Measurements from ENCODE around the gene DLL1. TPM values are rescaled to one million over a fixed set of nuclear protein-coding genes. Genes with fewer than 3 reads are reported as not detected.

DLL1 gene
- total RNA-seq, 2 donors from 2014 or later, result 6.0 to 13.2 TPM

DNA sequence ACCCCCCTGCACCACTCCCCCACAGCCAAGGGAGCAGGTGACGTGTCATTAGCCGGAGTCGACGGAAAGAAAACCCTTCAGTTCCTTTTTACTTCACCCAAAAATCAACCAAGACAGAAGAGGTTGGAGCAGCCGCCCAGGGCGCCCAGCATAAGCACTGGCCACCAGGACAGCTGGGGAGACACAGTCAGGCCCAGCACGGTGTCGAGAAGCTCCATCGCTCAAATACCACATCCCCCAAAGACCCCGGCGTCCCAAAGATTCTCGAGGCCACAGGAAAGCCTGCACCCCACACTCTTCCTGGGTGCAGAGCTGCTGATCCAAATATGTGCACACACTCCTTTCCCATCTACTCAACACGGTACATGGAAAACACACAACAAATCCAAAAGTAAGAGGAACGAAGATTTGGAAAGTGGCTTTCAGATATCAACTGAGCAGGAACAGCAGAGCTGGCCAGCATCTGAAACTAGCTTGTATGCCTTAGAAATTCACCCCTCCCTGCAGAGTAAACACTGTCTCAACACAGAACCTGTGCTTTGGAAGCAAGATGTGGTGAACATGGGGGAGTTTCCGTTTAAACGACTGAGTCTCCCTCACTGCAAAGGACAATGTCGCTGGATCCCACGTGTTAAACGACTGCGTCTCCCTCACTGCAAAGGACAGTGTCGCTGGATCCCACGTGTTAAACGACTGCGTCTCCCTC is 54.6 kb downstream of the DLL1 start:
- no peaks in the 10 kb centered on the region for H3K27me3 ChIP-seq
- 78% methylated on average over 21 to 24 of the region's 24 CpGs for WGBS, 2 donors
- no peaks in the 10 kb centered on the region for H3K36me3 ChIP-seq (replicated peaks in 1 of 2; ENCODE audit: insufficient read depth in 1 of 2, low read depth in 2 of 2)
- H3K4me3 ChIP-seq, result no peak overlapping the region
- H3K27ac ChIP-seq, result no peak overlapping the region
- DNase-seq (peak in 1 of 4 donors; percentile 16), ATAC-seq (no peak)
- intact Hi-C loops (cut with DNase I), result no loop called here
- peaks cover 15% of the 10 kb centered on the region for H3K4me1 ChIP-seq
- TF ChIP-seq POLR2A (IDR thresholded peaks at IDR 0.05), result no peak
- TF ChIP-seq, protein P1, sequence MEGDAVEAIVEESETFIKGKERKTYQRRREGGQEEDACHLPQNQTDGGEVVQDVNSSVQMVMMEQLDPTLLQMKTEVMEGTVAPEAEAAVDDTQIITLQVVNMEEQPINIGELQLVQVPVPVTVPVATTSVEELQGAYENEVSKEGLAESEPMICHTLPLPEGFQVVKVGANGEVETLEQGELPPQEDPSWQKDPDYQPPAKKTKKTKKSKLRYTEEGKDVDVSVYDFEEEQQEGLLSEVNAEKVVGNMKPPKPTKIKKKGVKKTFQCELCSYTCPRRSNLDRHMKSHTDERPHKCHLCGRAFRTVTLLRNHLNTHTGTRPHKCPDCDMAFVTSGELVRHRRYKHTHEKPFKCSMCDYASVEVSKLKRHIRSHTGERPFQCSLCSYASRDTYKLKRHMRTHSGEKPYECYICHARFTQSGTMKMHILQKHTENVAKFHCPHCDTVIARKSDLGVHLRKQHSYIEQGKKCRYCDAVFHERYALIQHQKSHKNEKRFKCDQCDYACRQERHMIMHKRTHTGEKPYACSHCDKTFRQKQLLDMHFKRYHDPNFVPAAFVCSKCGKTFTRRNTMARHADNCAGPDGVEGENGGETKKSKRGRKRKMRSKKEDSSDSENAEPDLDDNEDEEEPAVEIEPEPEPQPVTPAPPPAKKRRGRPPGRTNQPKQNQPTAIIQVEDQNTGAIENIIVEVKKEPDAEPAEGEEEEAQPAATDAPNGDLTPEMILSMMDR (IDR thresholded peaks at IDR 0.05), result no peak
- H3K9me3 ChIP-seq, result no peaks in the 10 kb centered on the region

DNA sequence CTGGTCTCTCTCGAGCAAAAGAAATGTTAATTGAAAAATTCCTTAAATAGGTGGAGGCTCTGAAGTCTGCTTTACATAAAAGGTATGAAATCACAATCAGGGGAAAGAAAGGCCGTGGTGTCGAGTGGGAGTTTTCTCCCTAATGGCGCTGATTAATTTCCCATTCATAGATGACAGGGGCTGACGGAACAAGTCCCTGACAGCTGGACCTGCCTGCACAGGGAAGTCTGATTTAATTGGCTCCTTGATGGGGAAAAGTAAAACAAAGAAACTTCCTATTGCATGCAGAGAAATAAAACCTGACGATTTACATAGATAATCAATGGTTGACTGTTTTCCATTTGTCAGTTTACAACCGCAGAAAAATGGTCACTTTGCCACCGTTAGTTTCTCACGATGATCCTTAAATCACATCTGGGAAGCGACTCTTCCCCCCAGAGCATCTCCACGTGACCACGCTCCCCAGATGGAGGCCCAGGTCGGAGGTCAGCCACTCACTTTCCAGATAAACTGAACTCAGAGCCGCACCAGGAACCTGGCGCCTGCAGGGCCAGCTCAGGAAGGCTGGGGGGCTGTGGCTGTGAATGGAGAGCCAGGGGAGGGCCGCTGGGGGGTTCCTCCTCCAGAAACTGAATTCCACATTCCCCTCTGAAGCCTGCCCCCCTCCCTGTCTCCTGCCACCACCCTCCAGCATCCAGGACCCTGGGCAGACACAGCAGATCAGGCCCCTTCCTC is 55.3 kb downstream of the DLL1 start:
- 82 to 91% methylated on average over 15 to 16 of the region's 16 CpGs for WGBS, 2 donors
- DNase-seq (peak in 1 of 4 donors; percentile 2), ATAC-seq (no peak)
- no peak overlapping the region for H3K27ac ChIP-seq
- TF ChIP-seq POLR2A (IDR thresholded peaks at IDR 0.05), result no peak
- TF ChIP-seq, protein P1 (IDR thresholded peaks at IDR 0.05), result no peak
- H3K4me3 ChIP-seq, result no peak overlapping the region
- peaks cover 20% of the 10 kb centered on the region for H3K4me1 ChIP-seq
- no peaks in the 10 kb centered on the region for H3K27me3 ChIP-seq
- intact Hi-C loops (cut with DNase I), result no loop called here
- no peaks in the 10 kb centered on the region for H3K9me3 ChIP-seq
- H3K36me3 ChIP-seq (replicated peaks in 1 of 2; ENCODE audit: insufficient read depth in 1 of 2, low read depth in 2 of 2), result no peaks in the 10 kb centered on the region

DNA sequence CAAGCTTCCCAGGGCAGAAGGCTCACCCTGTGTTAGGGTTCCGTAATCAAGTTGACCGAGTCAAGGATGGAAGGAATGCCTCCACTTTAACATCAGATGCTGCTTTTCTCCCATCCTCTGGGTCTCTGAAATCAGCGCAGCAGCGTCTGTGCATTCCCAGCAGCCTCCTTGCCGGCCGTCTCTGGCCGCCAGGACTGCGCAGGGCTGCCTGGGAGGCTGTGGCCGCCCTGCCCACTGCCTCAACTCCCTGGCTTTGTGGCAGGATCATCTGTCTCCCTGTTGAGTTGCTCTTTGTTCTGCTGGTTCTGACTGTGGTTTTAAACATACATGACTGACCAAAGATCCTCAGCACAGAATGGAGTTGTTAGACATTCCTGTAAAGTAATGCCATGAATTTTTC is 56.5 kb downstream of the DLL1 start:
- no peaks in the 10 kb centered on the region for H3K27me3 ChIP-seq
- intact Hi-C loops (cut with DNase I), result no loop called here
- no peak overlapping the region for H3K4me3 ChIP-seq
- peaks cover 27% of the 10 kb centered on the region for H3K4me1 ChIP-seq
- TF ChIP-seq, protein P1 (IDR thresholded peaks at IDR 0.05), result no peak
- no peak for TF ChIP-seq POLR2A (IDR thresholded peaks at IDR 0.05)
- H3K36me3 ChIP-seq (replicated peaks in 1 of 2; ENCODE audit: insufficient read depth in 1 of 2, low read depth in 2 of 2), result no peaks in the 10 kb centered on the region
- no peaks in the 10 kb centered on the region for H3K9me3 ChIP-seq
- ATAC-seq, result no peak
- DNase-seq, result peak in 1 of 4 donors; percentile 2
- H3K27ac ChIP-seq, result no peak overlapping the region
- 92 to 98% methylated on average over 4 to 9 of the region's 9 CpGs for WGBS, 2 donors

DNA sequence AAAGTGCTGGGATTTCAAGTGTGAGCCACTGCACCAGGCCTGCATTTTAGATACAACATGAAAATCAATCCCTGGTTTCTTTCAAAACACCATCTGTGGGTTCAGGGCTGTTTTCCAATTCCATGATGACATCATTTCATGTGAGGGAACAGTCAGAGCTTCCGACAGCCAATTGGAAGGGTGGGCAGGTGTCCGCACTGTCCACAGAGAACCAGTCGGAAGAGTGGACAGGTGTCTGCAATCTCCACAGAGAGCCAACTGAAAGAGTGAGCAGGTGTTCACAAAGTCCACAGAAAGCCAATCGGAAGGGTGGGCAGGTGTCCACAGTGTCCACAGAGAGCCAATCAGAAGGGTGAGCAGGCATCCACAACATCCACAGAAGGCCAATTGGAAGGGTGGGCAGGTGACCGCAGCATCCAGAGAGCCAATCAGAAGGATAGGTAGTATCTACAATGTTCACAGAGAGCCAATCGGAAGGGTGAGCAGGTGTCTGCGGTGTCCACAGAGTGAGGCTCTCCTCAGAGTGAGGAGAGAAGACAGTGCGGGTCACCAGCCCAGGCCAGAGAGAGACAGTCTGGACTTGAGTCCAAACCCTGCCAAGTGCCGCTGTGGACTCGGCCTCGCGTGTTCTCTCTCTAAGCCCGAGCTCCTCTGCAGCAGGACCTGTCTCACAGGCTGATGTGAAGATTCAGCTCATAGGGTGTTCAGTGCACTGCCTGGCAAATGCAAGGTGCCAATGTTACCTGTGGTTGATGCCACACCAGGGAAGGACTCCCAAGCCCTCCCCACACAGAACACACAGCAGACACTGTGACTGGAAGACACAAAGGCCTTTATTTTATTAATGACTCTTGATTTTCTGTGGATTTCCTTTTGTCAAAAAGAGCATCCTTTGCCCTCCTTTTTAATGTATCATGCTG is 57.3 kb downstream of the DLL1 start:
- intact Hi-C loops (cut with DNase I), result no loop called here
- Histone ChIP-seq H3K27me3 (no peaks in the 10 kb centered on the region), H3K9me3 (no peaks in the 10 kb centered on the region), H3K36me3 (replicated peaks in 1 of 2; ENCODE audit: insufficient read depth in 1 of 2, low read depth in 2 of 2) (no peaks in the 10 kb centered on the region), H3K4me3 (no peak overlapping the region), H3K27ac (no peak overlapping the region), H3K4me1 (peaks cover 28% of the 10 kb centered on the region)
- TF ChIP-seq, protein P1 (IDR thresholded peaks at IDR 0.05), result no peak
- no peak for TF ChIP-seq POLR2A (IDR thresholded peaks at IDR 0.05)
- ATAC-seq, result peak; percentile 41
- peak in 2 of 4 donors; percentile 4 to 9 for DNase-seq
- WGBS, 2 donors, result 81 to 90% methylated on average over 13 of the region's 13 CpGs

Small RNA genes within 50 kb of the gene (microRNA-seq; reads per million reads assigned to microRNA genes)
- 0 reads per million in 2 donors for gene MIR4644 (ENCODE audit: borderline number of aligned reads in 2 of 2, borderline replicate concordance in 2 of 2)

Small RNA genes within 50 kb of the gene (small RNA-seq; reads per million reads assigned to genes)
- gene MIR4644, result not detected

Other genes with a start within 250 kb of the DLL1 start
- gene FAM120B, start 15.7 kb upstream of the DLL1 start, total RNA-seq, result 10 to 100 TPM; 15.6 to 29.0 TPM

All from body of pancreas (tissue), 4 donors.